GM12892 (cell line): ENCODE results near the gene PPP1R9B.

ENCODE experiments used
- DNase-seq: peaks from one replicate; pipeline ENCODE4 v3.0.0; 2011; ENCODE audit not compliant: insufficient read length
- FAIRE-seq: peaks from 2 replicates; lab custom pipeline; 2011; peaks lifted over from hg19 to GRCh38; lab: Jason Lieb, UNC
- POLR2A ChIP-seq: IDR thresholded peaks from 2 replicates; pipeline ENCODE4 v1.6.1; 2011; ENCODE audit warnings: low read depth, low read length, control low read depth
- POLR2AphosphoS5 ChIP-seq: IDR thresholded peaks from 2 replicates; pipeline ENCODE4 v1.6.1; 2011; ENCODE audit warnings: low read depth, low read length, control low read depth
- TAF1 ChIP-seq: IDR thresholded peaks from 2 replicates; pipeline ENCODE4 v1.6.1; 2011; ENCODE audit warnings: low read depth, mild to moderate bottlenecking, control low read depth, low read length, borderline replicate concordance

Gene PPP1R9B

DNA sequence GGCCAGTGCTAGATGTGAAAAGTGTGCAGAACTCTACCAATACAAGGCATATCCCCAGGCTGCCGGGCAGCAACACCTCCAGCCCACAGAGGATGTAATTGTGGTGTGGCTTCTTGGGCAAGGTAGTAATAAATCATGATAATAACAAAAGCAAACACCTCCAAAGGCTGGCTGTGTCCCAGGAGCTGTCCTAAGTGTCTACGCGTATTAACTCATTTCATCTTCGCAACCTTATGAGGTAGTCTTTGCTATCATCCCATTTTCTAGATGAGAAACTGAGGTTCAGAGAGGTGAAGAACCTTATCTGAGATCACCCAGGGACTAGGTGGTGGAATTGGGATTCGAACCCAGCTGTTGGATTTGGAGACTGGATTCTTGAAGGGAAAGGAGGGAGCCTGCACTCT is 50.0 kb downstream of the PPP1R9B start:
- no peak for FAIRE-seq
- TF ChIP-seq TAF1 (no peak), POLR2A (no peak), POLR2AphosphoS5 (no peak)

GRCh38 chr17:50099003-50099402 is 51.5 kb downstream of the PPP1R9B start:
- no peak for TF ChIP-seq POLR2AphosphoS5
- TF ChIP-seq TAF1 = no peak
- no peak for TF ChIP-seq POLR2A
- no peak for DNase-seq
- FAIRE-seq = no peak

More for the DNA sequence above, 50.0 kb downstream of the PPP1R9B start:
- DNase-seq = no peak

DNA sequence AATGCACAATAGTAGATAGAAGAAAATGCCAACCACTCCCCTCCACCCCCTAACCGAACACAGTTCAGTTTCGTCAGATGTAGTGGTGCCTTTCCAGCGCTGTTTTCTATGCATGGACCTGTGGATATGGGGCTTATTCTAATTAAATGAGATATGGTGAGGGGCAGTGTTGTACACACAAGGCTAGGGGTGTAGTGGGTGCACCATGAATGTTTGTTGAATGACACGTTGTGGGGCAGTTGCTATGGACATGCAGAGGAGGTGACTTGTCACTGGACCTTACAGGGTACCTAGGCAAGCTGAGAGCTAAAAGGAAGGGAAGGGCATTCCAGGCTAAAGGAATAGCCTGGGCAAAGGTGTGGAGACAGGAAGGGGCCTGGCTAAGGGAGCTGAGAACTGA is 51.9 kb downstream of the PPP1R9B start:
- TF ChIP-seq POLR2AphosphoS5 = no peak
- TF ChIP-seq POLR2A = no peak
- no peak for TF ChIP-seq TAF1
- FAIRE-seq (no peak), DNase-seq (no peak)

GRCh38 chr17:50097926-50098325 is 52.6 kb downstream of the PPP1R9B start:
- no peak for FAIRE-seq
- no peak for TF ChIP-seq POLR2AphosphoS5
- TF ChIP-seq TAF1 = no peak
- TF ChIP-seq POLR2A = no peak
- no peak for DNase-seq

- FAIRE-seq (no peak), DNase-seq (no peak)
- TF ChIP-seq POLR2AphosphoS5 = no peak
- TF ChIP-seq TAF1 = no peak
- no peak for TF ChIP-seq POLR2A
These were observed 53.0 kb downstream of the PPP1R9B start for GRCh38 chr17:50097455-50097854.

DNA sequence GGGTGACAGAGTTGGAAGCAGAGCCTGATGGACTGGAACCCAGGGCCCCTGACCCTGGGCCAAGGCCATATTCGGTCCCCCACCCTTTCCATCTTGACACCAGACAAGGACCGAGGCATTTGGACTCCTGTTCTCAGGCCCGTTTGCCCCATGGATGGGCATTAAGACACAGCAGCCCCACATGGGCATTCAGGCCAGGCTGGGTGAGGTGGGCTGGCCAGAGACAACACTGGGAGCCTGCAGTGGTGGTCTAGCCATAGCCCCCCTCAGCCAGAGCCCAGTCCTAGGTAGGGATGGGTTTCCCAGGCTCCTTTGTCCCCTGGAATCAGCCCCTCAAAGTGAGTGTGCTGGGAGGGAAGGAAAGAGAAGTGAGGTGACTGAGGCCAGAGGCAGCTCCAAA is 53.7 kb downstream of the PPP1R9B start:
- FAIRE-seq (no peak), DNase-seq (no peak)
- TF ChIP-seq POLR2AphosphoS5 (no peak), TAF1 (no peak), POLR2A (no peak)

DNA sequence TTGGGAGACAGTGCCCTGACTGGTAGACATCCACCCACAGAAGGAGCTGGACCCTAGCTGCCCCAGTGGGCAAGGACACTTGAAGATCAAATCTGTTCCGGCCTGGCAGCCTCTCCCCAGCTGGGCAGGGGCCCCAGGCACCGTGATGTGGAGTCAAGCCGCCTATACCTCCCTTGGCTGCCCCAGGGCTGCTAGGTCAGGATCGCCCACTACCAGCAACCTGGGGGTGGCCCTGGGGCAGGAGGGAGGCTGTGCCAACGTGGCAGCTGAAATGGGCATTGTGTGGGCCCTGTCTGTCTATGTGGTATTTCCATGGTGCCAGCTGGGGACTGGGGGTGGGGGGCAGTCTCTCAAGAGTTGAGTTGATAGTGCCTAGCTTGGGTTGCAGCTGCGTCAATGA is 54.4 kb downstream of the PPP1R9B start:
- DNase-seq = no peak
- no peak for FAIRE-seq
- TF ChIP-seq POLR2A = no peak
- no peak for TF ChIP-seq POLR2AphosphoS5
- TF ChIP-seq TAF1 = no peak

DNA sequence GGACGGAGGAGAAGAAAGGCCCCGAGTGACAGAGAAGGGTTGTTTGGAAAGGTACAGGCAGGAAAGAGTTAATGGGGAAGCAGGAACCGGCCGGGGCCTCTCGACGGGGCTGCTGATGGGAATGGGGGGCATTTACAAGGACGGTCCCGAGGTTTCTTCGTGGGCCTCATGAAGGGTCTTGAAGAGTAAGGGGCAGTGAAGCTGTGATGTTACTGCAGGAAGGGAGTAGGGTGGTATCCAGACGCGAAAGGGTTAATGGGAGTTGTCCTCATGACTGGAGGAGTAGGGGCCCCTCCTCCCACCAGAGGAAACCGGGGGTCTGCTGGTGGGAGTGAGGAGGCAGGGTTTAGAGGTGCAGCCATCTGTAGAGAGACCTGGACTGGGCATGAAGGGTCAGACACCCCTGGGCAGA is 54.8 kb downstream of the PPP1R9B start:
- FAIRE-seq (no peak), DNase-seq (no peak)
- no peak for TF ChIP-seq POLR2AphosphoS5
- no peak for TF ChIP-seq POLR2A

- TF ChIP-seq POLR2AphosphoS5 (no peak), POLR2A (no peak), TAF1 (no peak)
- FAIRE-seq = peak; percentile 94
- peak; percentile 98 for DNase-seq
These were observed 55.5 kb downstream of the PPP1R9B start, which contains the start of gene PDK2 for GRCh38 chr17:50094753-50095619. Gene PDK2 (plus strand): TSS chr17:50095351. CDS start chr17:50095436, 85 bp downstream.

DNA sequence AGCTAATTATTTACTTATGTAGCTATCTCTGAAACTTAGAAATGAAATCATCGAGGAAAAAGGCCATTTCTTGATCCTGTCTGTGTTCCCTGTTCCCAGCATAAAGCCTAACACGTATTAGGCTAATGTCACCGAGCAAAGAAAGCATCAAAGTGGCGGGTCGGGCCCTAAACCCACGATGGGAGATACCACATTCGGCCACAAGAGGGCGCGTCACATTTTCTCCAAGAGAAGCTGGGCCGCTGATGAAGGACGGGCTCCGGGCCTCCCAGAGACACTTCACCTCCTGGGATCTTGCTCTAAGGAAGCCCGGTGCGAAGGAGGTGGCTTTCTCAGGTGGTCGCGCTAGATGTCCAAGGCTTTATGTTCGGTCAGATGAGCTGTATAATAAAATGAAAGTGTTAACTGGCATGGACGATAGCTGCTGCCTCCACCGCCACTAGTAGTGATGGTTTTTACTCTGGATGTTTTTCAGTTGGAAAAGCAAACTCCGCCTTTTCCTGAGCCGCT is 56.2 kb downstream of the PPP1R9B start:
- FAIRE-seq (peak; percentile 48), DNase-seq (peak; percentile 64)
- TF ChIP-seq POLR2AphosphoS5 (no peak), POLR2A (no peak), TAF1 (no peak)

- FAIRE-seq (no peak), DNase-seq (no peak)
- no peak for TF ChIP-seq POLR2AphosphoS5
- TF ChIP-seq TAF1 = no peak
- no peak for TF ChIP-seq POLR2A
These were observed 56.7 kb downstream of the PPP1R9B start for GRCh38 chr17:50093807-50094206.

DNA sequence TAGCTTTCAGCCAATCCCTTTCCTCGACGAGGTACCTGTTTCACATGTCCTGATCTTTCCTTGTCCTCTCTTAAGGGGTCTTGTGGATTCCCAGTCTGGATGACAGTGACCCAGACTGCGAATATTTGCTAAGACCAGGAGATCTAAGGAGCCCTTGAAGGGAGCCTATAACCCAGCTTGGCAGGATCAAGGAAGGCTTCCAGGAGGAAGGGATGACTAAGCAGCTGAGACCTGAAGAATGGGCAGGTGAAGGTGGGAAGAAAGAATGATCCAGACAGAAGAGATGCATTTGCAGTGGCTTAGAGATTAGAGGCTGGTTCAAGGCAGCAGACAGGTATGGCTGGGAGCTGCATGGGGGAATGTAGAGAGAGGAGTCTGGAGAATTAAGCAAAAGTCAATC is 57.2 kb downstream of the PPP1R9B start:
- no peak for DNase-seq
- no peak for TF ChIP-seq POLR2A
- no peak for TF ChIP-seq POLR2AphosphoS5
- no peak for TF ChIP-seq TAF1
- FAIRE-seq = no peak
